K562 (cell line): ENCODE measurements around the gene PNISR. TPM values are rescaled to one million over a fixed set of nuclear protein-coding genes. Genes with fewer than 3 reads are reported as not detected.
A peak's percentile ranks its signal among the peaks of the same experiment; 100 is the strongest.

Experiments used
- ATAC-seq: fragments of 200-7000 bp; cut with Tn5 transposase; 3 replicates; pipeline ENCODE4 v1.9.1; 2020; ENCODE audit warnings: moderate library complexity
- BruUV-seq: library from RNA; stranded (reverse); fragments of 400-500 nt; replicated peaks from 2 replicates; lab custom pipeline; 2021; lab: Mats Ljungman, UMichigan
- CTCF ChIA-PET: fragments of 300-600 bp; formaldehyde crosslinking; extraction: SDS; loops from one replicate; lab custom pipeline; 2021; ENCODE audit warnings: low intra/inter-chr PET ratio; lab: Yijun Ruan, JAX
- POLR2A ChIA-PET: fragments of 300-600, 350-650 bp; sonication (Branson Sonifier 250); formaldehyde crosslinking; extraction: SDS; loops from one replicate; lab custom pipeline; 2021; ENCODE audit warnings: antibody characterized with exemption, inconsistent platforms; lab: Yijun Ruan, JAX
- DNase-seq, 4 experiments: peaks; one replicate each; pipeline versions ENCODE4 v3.0.0 to v3.0.0-alpha.2; 2011 to 2018; ENCODE audit warnings: low spot score in 3 of 4, mixed read lengths in 3 of 4; ENCODE audit errors: extremely low read depth in 1 of 4
- FAIRE-seq: peaks from 2 replicates; lab custom pipeline; 2011; peaks lifted over from hg19 to GRCh38; lab: Jason Lieb, UNC
- H2AFZ ChIP-seq: 2 replicates; pipeline ENCODE4 v1.6.0; 2011; ENCODE audit warnings: low read depth, low read length, control low read depth, inconsistent platforms
- H3K27ac ChIP-seq: fragments of 200-600 bp; 3 replicates; pipeline ENCODE4 v1.8.0; 2011; ENCODE audit warnings: low read depth, mild to moderate bottlenecking, control low read depth, inconsistent platforms, low read length, moderate library complexity, mixed read lengths; ENCODE audit errors: extremely low read depth
- H3K27me3 ChIP-seq, 2 experiments: fragments of 300-600 bp in 1 of 2; 2 replicates in 1 of 2; 3 replicates in 1 of 2; pipeline versions ENCODE4 v1.6.0 to v1.8.0; 2011; ENCODE audit warnings: inconsistent platforms in 2 of 2, low read length in 2 of 2, mild to moderate bottlenecking in 1 of 2, mixed read lengths in 1 of 2, moderate library complexity in 1 of 2; ENCODE audit not compliant: control insufficient read depth in 2 of 2, insufficient read depth in 2 of 2
- H3K36me3 ChIP-seq: fragments of 300-600 bp; 3 replicates; pipeline ENCODE4 v1.8.0; 2011; ENCODE audit warnings: mild to moderate bottlenecking, low read length, inconsistent platforms; ENCODE audit not compliant: control insufficient read depth, insufficient read depth
- H3K4me1 ChIP-seq, 2 experiments: fragments of 200-600 bp in 1 of 2; replicated peaks in 1 of 2; 2 replicates in 1 of 2; 3 replicates in 1 of 2; pipeline versions ENCODE4 v1.5.1 to v1.8.0; 2011; ENCODE audit warnings: inconsistent platforms in 2 of 2, low read length in 2 of 2, mild to moderate bottlenecking in 1 of 2, mixed read lengths in 1 of 2, moderate library complexity in 1 of 2; ENCODE audit not compliant: control insufficient read depth in 2 of 2, insufficient read depth in 2 of 2
- H3K4me2 ChIP-seq: 2 replicates; pipeline ENCODE4 v1.6.1; 2011; ENCODE audit warnings: low read length, control low read depth, inconsistent platforms, mixed read lengths; ENCODE audit not compliant: insufficient read depth
- H3K4me3 ChIP-seq: fragments of 200-600 bp; sonication (generic), shearing (Covaris generic); 2 replicates; pipeline ENCODE4 v1.5.1; 2016; ENCODE audit warnings: control low read depth, inconsistent platforms
- H3K79me2 ChIP-seq: fragments of 200-600 bp; 3 replicates; pipeline ENCODE4 v1.8.0; 2011; ENCODE audit warnings: low read length, inconsistent platforms; ENCODE audit not compliant: control insufficient read depth, insufficient read depth
- H3K9ac ChIP-seq, 2 experiments: 2 replicates each; pipeline versions ENCODE4 v1.6.0 to v1.6.1; 2011; ENCODE audit warnings: low read depth in 2 of 2, low read length in 2 of 2, control low read depth in 1 of 2, inconsistent platforms in 1 of 2, mild to moderate bottlenecking in 1 of 2, mixed read lengths in 1 of 2; ENCODE audit not compliant: insufficient read depth in 1 of 2
- H3K9me1 ChIP-seq: one replicate; pipeline ENCODE4 v1.6.0; 2011; ENCODE audit warnings: inconsistent platforms, mild to moderate bottlenecking, low read length, moderate library complexity; ENCODE audit not compliant: control insufficient read depth, insufficient read depth
- H3K9me3 ChIP-seq: replicated peaks from 2 replicates; pipeline ENCODE4 v1.5.1; 2011; ENCODE audit warnings: low read depth, low read length, inconsistent platforms; ENCODE audit not compliant: control insufficient read depth, insufficient read depth
- H4K20me1 ChIP-seq: replicated peaks from 2 replicates; pipeline ENCODE4 v1.6.1; 2011; ENCODE audit warnings: low read length, inconsistent platforms, mixed read lengths; ENCODE audit not compliant: control insufficient read depth, insufficient read depth
- ARID1B ChIP-seq: fragments of 450-650 bp; IDR thresholded peaks from 2 replicates; pipeline ENCODE4 v1.6.1; 2016; ENCODE audit warnings: antibody characterized with exemption, mild to moderate bottlenecking, inconsistent platforms
- EHMT2 ChIP-seq: fragments of 450-650 bp; IDR thresholded peaks from 2 replicates; pipeline ENCODE4 v1.6.1; 2018; ENCODE audit warnings: antibody characterized with exemption
- MIER1 ChIP-seq: fragments of 450-650 bp; IDR thresholded peaks from 2 replicates; pipeline ENCODE4 v1.6.1; 2016; ENCODE audit warnings: antibody characterized with exemption, mild to moderate bottlenecking, low read depth
- NR2C2 ChIP-seq, 2 experiments: fragments of 200-800 bp in 1 of 2; sonication (Bioruptor generic) in 1 of 2; sonication (generic) in 1 of 2; formaldehyde crosslinking in 1 of 2; IDR thresholded peaks; 2 replicates each; pipeline versions ENCODE4 v1.6.1 to v1.8.0; 2016 to 2022; ENCODE audit warnings: mild to moderate bottlenecking in 1 of 2, missing compliant biosample characterization in 1 of 2, missing genetic modification characterization in 1 of 2, missing genetic modification reagents in 1 of 2
- SRF ChIP-seq, 2 experiments: fragments of 250-450, 450-650 bp in 1 of 2; sonication (Bioruptor Pico) in 1 of 2; sonication (generic) in 1 of 2; formaldehyde crosslinking; IDR thresholded peaks; 2 replicates each; pipeline versions ENCODE4 v1.5.0 to v1.5.1; 2020 to 2022; ENCODE audit warnings: mild to moderate bottlenecking in 1 of 2, missing genetic modification reagents in 1 of 2
- WGBS: fragments of 100-300 bp; shearing (Covaris generic); methylation state at CpG from one replicate; pipeline ENCODE4 v1.1.6; 2016; ENCODE audit warnings: low coverage, mixed read lengths; ENCODE audit not compliant: insufficient coverage; ENCODE audit errors: missing lambda C conversion rate; 5-methylcytosine and 5-hydroxymethylcytosine counted together
- in situ Hi-C: fragments of 300-500 bp; cut with MboI; formaldehyde crosslinking; loops from 4 replicates; pipeline ENCODE4 v1.15.0; 2018; ENCODE audit warnings: inconsistent platforms, mixed read lengths
- intact Hi-C: fragments of 100-400 bp; cut with micrococcal nuclease; formaldehyde crosslinking; loops from 2 replicates; pipeline ENCODE4 v1.14.2; 2022
- polyA plus RNA-seq, 8 experiments: library from polyadenylated mRNA; depleted of rRNA in 4 of 8; stranded (reverse) in 5 of 8; unstranded in 3 of 8; fragments of >200 nt; fragmentation: Nextera tagmentation in 2 of 8; fragmentation: Illumina TruSeq in 1 of 8; extraction: Ambion mirVana in 2 of 8; extraction: Trizol in 1 of 8; gene quantifications; 2 replicates each; pipeline versions ENCODE4 v1.2.1 to v1.2.3, GENCODE V29; 2011 to 2014; ENCODE audit warnings: inconsistent platforms in 1 of 8, missing spikeins in 1 of 8
- total RNA-seq, 7 experiments: library from RNA; depleted of rRNA in 6 of 7; stranded (reverse); fragments of >200 nt in 6 of 7; fragmentation: Illumina TruSeq in 2 of 7; extraction: Trizol in 2 of 7; gene quantifications; 2 replicates each; pipeline versions ENCODE4 v1.2.1 to v1.2.3, GENCODE V29; 2011 to 2021; ENCODE audit warnings: low replicate concordance in 1 of 7
- TF ChIP-seq, protein P1 (sequence below): fragments of 200-800 bp; sonication (Bioruptor generic); IDR thresholded peaks from 2 replicates; pipeline ENCODE4 v1.6.1; 2017; ENCODE audit warnings: missing genetic modification characterization, missing compliant biosample characterization
- TF ChIP-seq, protein P2 (sequence below), 2 experiments: fragments of 450-650 bp; formaldehyde crosslinking in 1 of 2; IDR thresholded peaks; 2 replicates each; pipeline versions ENCODE4 v1.4.0 to v1.6.1; 2014 to 2020; ENCODE audit warnings: mild to moderate bottlenecking in 2 of 2, borderline replicate concordance in 1 of 2, low read depth in 1 of 2

Gene PNISR
- total and polyA plus RNA-seq, 9 of the 15 experiments (the other 6 are each of a cell fraction or from before 2014, with no cell fraction given), result 97.4 to 206 (median 131) TPM

DNA sequence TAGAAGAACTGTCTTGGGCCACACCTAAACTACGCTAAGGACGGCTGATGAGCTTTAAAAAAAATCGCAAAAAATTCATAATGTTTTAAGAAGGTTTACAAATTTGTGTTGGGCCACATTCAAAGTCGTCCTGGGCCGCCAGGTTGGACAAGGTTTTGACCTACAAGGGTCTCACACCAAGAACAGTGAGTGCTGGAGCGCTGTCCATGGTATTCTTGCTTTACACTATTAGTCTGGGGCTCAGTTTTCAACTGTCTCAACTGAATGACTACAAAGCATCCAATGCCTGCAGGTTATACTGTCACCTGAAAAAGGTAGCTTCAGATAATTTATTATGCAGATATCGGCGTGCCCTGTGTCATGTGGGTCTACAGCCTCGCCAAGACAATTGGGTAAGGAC lies 72.0 kb downstream of the PNISR start:
- Histone ChIP-seq H3K4me3 (no peak overlapping the region), H3K27ac (no peak overlapping the region), H3K9ac (no peak overlapping the region), H3K36me3 (no peaks in the 10 kb centered on the region), H4K20me1 (no peaks in the 10 kb centered on the region; the same call in 1 of the 2 replicates), H3K9me3 (no peaks in the 10 kb centered on the region), H2AFZ (no peak overlapping the region), H3K27me3 (peaks cover 21 to 39% of the 10 kb centered on the region in 2 experiments; a peak in 4 of 5 replicates), H3K9me1 (no peaks in the 10 kb centered on the region), H3K4me2 (no peak overlapping the region), H3K79me2 (no peaks in the 10 kb centered on the region), H3K4me1 (peaks cover 0 to 13% of the 10 kb centered on the region in 2 experiments; a peak in 2 of 5 replicates)
- 3% methylated on average over 9 of the region's 9 CpGs for WGBS
- POLR2A ChIA-PET, result interaction anchor here (0.7 to 1.5 kb wide), 4 partner anchors 8 to 73 kb away, joined by 3 to 6 read pairs (median 4); partner anchors contain the start of gene COQ3
- CTCF ChIA-PET, result no interaction called here
- TF ChIP-seq, protein P1, sequence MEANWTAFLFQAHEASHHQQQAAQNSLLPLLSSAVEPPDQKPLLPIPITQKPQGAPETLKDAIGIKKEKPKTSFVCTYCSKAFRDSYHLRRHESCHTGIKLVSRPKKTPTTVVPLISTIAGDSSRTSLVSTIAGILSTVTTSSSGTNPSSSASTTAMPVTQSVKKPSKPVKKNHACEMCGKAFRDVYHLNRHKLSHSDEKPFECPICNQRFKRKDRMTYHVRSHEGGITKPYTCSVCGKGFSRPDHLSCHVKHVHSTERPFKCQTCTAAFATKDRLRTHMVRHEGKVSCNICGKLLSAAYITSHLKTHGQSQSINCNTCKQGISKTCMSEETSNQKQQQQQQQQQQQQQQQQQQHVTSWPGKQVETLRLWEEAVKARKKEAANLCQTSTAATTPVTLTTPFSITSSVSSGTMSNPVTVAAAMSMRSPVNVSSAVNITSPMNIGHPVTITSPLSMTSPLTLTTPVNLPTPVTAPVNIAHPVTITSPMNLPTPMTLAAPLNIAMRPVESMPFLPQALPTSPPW, result no peak
- no peak for TF ChIP-seq ARID1B
- peak; percentile 87 for TF ChIP-seq MIER1
- no peak for TF ChIP-seq SRF (CRISPR knock-in tag; IDR thresholded peaks at IDR 0.05)
- TF ChIP-seq, protein P2, sequence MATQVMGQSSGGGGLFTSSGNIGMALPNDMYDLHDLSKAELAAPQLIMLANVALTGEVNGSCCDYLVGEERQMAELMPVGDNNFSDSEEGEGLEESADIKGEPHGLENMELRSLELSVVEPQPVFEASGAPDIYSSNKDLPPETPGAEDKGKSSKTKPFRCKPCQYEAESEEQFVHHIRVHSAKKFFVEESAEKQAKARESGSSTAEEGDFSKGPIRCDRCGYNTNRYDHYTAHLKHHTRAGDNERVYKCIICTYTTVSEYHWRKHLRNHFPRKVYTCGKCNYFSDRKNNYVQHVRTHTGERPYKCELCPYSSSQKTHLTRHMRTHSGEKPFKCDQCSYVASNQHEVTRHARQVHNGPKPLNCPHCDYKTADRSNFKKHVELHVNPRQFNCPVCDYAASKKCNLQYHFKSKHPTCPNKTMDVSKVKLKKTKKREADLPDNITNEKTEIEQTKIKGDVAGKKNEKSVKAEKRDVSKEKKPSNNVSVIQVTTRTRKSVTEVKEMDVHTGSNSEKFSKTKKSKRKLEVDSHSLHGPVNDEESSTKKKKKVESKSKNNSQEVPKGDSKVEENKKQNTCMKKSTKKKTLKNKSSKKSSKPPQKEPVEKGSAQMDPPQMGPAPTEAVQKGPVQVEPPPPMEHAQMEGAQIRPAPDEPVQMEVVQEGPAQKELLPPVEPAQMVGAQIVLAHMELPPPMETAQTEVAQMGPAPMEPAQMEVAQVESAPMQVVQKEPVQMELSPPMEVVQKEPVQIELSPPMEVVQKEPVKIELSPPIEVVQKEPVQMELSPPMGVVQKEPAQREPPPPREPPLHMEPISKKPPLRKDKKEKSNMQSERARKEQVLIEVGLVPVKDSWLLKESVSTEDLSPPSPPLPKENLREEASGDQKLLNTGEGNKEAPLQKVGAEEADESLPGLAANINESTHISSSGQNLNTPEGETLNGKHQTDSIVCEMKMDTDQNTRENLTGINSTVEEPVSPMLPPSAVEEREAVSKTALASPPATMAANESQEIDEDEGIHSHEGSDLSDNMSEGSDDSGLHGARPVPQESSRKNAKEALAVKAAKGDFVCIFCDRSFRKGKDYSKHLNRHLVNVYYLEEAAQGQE (IDR thresholded peaks at IDR 0.05; ENCODE audit: borderline replicate concordance), result peak; percentile 95
- TF ChIP-seq, protein P2 (CRISPR knock-in tag; IDR thresholded peaks at IDR 0.05; ENCODE audit: low read depth), result peak; percentile 82
- no peak for TF ChIP-seq NR2C2 (CRISPR knock-in tag; IDR thresholded peaks at IDR 0.05)
- TF ChIP-seq NR2C2 (tag; IDR thresholded peaks at IDR 0.05), result no peak
- TF ChIP-seq EHMT2, result peak; percentile 90
- FAIRE-seq (no peak), ATAC-seq (peak; percentile 42; the same call in 1 of the 3 replicates), DNase-seq (peak in 1 of 4 experiments; percentile 27)
- no TSS peak for BruUV-seq
- in situ Hi-C loops (no loop called here), intact Hi-C loops (no loop called here)
